Measurements from ENCODE around the gene SATL1. TPM values are rescaled to one million over a fixed set of nuclear protein-coding genes. Genes with fewer than 3 reads are reported as not detected.

Gene SATL1
- not detected in 2 replicates for total RNA-seq

DNA sequence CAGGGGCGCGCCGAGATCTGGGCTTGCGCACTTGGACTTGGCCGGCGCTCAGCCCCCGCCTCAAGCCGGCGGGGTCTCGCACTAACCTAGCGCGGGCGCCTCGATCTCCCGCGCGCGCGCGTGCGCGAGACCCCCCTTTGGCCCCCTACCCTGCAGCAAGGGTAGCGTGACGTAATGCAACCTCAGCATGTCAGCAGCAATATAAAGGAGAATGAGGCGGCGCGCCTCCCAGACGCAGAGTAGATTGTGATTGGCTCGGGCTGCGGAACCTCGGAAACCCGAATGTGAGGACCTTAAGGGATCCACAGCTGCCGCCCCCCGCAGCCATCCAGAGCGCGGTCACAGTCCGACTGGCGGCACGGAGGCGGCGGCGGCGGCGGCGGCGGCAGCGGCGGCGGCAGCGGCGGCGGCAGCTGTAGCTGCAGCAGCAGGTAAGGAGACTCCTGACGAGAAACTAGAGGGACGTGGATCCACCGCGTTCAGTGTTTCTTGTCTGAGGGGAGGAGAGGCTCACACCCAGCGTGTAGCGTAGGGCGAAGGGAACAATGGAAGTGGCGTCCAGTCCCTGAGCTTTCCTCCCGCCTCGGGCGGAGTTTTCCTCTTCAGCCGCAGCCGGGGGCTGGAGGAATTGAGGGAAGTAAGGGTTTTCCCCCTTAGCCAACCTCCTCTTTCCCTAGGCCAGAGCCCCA lies at the start of gene SATL1, which contains the start of gene ZNF711:
TSS of gene SATL1 (minus strand) at position 19 of the 689 bp plus-strand sequence. CDS start 134,811 bp downstream, outside the sequence.
TSS of gene ZNF711 (plus strand) at position 231 of the 689 bp plus-strand sequence. CDS start 3,582 bp downstream, outside the sequence.

Other genes starting within 250 kb of the SATL1 start
- 8.5 and 12.8 TPM in 2 replicates for gene APOOL, start 239.9 kb downstream of the SATL1 start, total RNA-seq
- 0.13 and 0.19 TPM in 2 replicates for gene ZNF711, start 212 bp upstream of the SATL1 start, total RNA-seq
- not detected in 2 replicates for gene POF1B, start 135.9 kb upstream of the SATL1 start, total RNA-seq